ENCODE data around the gene SORCS3.

- no peak for TF ChIP-seq CTCF (IDR thresholded peaks at IDR 0.05)
- TF ChIP-seq POLR2A (IDR thresholded peaks at IDR 0.05): no peak
Observed at GRCh38 chr10:104744052-104744451, 103.0 kb downstream of the SORCS3 start.

All from right lobe of liver (tissue), 4 donors.